Ovary (tissue), 9 donors: ENCODE data around the gene NCF2. TPM values are rescaled to one million over a fixed set of nuclear protein-coding genes. Genes with fewer than 3 reads are reported as not detected.
"Not testable (repeated sequence)": the region's sequence is repeated elsewhere in the genome, so short reads cannot be mapped to it uniquely, and the experiment has no call there.

ENCODE experiments used
- DNase-seq, 5 donors: peaks; one replicate each; pipeline ENCODE4 v3.0.0-alpha.2; 2019 to 2020
- H3K27ac ChIP-seq, 2 donors: fragments of 200-600 bp; one replicate each; pipeline versions ENCODE4 v1.5.1 to v1.8.0; 2019 to 2022
- H3K27me3 ChIP-seq: fragments of 200-600 bp; one replicate; pipeline ENCODE4 v1.8.0; 2022
- H3K36me3 ChIP-seq: fragments of 200-600 bp; sonication (generic); one replicate; pipeline ENCODE4 v1.5.1; 2019
- H3K4me1 ChIP-seq: one replicate; pipeline ENCODE4 v1.8.1; 2013; ENCODE audit warnings: mild to moderate bottlenecking, moderate library complexity; ENCODE audit not compliant: insufficient read depth
- H3K4me3 ChIP-seq: fragments of 200-600 bp; sonication (generic); one replicate; pipeline ENCODE4 v1.5.1; 2017
- H3K9me3 ChIP-seq, 2 donors: fragments of 200-600 bp in 1 of 2; sonication (generic) in 1 of 2; one replicate each; pipeline versions ENCODE4 v1.5.1 to v1.8.1; 2013 to 2019; ENCODE audit warnings: mild to moderate bottlenecking in 1 of 2, moderate library complexity in 1 of 2
- EP300 ChIP-seq: sonication (generic); formaldehyde crosslinking; IDR thresholded peaks from one replicate; pipeline ENCODE4 v1.6.1; 2017; ENCODE audit warnings: antibody characterized with exemption
- POLR2A ChIP-seq: fragments of 450-650 bp; IDR thresholded peaks from one replicate; pipeline ENCODE4 v1.6.1; 2017; ENCODE audit warnings: antibody characterized with exemption, mild to moderate bottlenecking, moderate library complexity
- WGBS, 3 donors: extraction: QIAGEN DNeasy Blood & Tissue Kit in 1 of 3; methylation state at CpG; one replicate each; pipeline versions ENCODE4 v1.1.5 to v1.1.7; 2013 to 2017; 5-methylcytosine and 5-hydroxymethylcytosine counted together
- intact Hi-C, 4 donors: fragments of 100-400 bp; cut with DNase I; formaldehyde crosslinking; loops; one replicate each; pipeline versions ENCODE4 v1.11.0 to v1.15.1; 2022 to 2023
- polyA plus RNA-seq, 2 donors: library from polyadenylated mRNA; stranded (reverse); fragments of 200-250 nt in 1 of 2; fragments of 350-450 nt in 1 of 2; fragmentation: Illumina TruSeq in 1 of 2; extraction: RNeasy Lipid Tissue Mini Kit (QIAGEN cat#74804) in 1 of 2; gene quantifications; one replicate each; pipeline ENCODE4 v1.2.3, GENCODE V29; 2013 to 2014
- total RNA-seq, 7 donors: library from RNA; depleted of rRNA in 2 of 7; stranded (reverse); fragments of >200 nt in 2 of 7; fragmentation: NEBNext Ultra II Directional in 3 of 7; extraction: Animal tissue kit (Norgen Biotek cat#: 25700) in 3 of 7; gene quantifications; one replicate each; pipeline versions ENCODE4 v1.1.0 to v1.2.4, GENCODE V29; 2016 to 2023
- TF ChIP-seq, protein P1 (sequence below), 3 donors: fragments of 450-650 bp in 2 of 3; fragments of 200-600 bp in 1 of 3; IDR thresholded peaks; one replicate each; pipeline versions ENCODE4 v1.5.1 to v1.8.0; 2016 to 2022; ENCODE audit warnings: antibody characterized with exemption in 3 of 3, mild to moderate bottlenecking in 1 of 3
- donor health status: DM: no; HTN: no; CAD: no; lungs with moderate emphysema.
- donor health status: DM: no; HTN: no; CAD: no.
- donor health status: Bipolar disorder and iron deficiency.
- donor health status: DM: yes; HTN: yes; CAD: no.
- donor health status: DM: no; HTN: no; CAD: no.
- donor health status: DM: yes; HTN: yes; CAD: no.

The NCF2 gene
- total and polyA plus RNA-seq, 9 donors: 1.9 to 15.9 (median 3.2) TPM

DNA sequence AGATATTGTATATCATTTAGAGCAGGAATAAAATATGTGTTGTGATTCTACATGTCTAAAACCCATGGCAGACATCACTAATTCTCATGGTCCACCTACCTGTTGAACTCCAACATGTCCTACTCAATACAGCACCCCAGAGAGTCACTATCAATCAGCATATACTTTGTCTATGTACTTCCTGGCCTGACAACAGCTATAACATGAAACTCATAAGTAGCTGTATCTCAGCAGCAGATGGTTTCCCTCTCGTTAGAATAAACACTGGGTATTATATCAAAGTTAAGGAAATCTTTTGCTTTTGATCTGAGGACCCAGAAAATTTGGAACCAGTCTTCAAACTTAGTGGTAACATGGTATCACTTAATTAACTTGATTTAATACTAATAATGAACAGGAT, 29.5 kb upstream of the NCF2 start:
- Histone ChIP-seq H3K4me1 (no peaks in the 10 kb centered on the region), H3K4me3 (no peak overlapping the region), H3K36me3 (no peaks in the 10 kb centered on the region), H3K27ac (no peak overlapping the region), H3K9me3 (no peaks in the 10 kb centered on the region), H3K27me3 (no peaks in the 10 kb centered on the region)
- TF ChIP-seq EP300 (no peak), POLR2A (no peak)
- TF ChIP-seq, protein P1, sequence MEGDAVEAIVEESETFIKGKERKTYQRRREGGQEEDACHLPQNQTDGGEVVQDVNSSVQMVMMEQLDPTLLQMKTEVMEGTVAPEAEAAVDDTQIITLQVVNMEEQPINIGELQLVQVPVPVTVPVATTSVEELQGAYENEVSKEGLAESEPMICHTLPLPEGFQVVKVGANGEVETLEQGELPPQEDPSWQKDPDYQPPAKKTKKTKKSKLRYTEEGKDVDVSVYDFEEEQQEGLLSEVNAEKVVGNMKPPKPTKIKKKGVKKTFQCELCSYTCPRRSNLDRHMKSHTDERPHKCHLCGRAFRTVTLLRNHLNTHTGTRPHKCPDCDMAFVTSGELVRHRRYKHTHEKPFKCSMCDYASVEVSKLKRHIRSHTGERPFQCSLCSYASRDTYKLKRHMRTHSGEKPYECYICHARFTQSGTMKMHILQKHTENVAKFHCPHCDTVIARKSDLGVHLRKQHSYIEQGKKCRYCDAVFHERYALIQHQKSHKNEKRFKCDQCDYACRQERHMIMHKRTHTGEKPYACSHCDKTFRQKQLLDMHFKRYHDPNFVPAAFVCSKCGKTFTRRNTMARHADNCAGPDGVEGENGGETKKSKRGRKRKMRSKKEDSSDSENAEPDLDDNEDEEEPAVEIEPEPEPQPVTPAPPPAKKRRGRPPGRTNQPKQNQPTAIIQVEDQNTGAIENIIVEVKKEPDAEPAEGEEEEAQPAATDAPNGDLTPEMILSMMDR (IDR thresholded peaks at IDR 0.05): no peak
- DNase-seq: no peak
- intact Hi-C loops: loop anchor here in 2 of 4 donors (10.0 kb wide), 2 partner anchors 145 to 345 kb away; partner anchors contain the start of gene SMG7 (in 2 of the 2)
- 51 to 60% (median 58%) methylated on average over 1 of the region's 1 CpG for WGBS, 3 donors

GRCh38 chr1:183618202-183618601, 27.9 kb upstream of the NCF2 start:
- H3K36me3 ChIP-seq, H3K27ac ChIP-seq, H3K4me3 ChIP-seq, DNase-seq, H3K9me3 ChIP-seq, intact Hi-C loops, H3K27me3 ChIP-seq, H3K4me1 ChIP-seq: not testable (repeated sequence)
- WGBS, 3 donors: 93 to 96% (median 95%) methylated on average over 5 of the region's 5 CpGs

- H3K27ac ChIP-seq, DNase-seq, H3K9me3 ChIP-seq, H3K36me3 ChIP-seq, H3K27me3 ChIP-seq, H3K4me3 ChIP-seq, intact Hi-C loops: not testable (repeated sequence)
- H3K4me1 ChIP-seq: peaks cover 12% of the 10 kb centered on the region
- 91 to 99% (median 95%) methylated on average over 3 of the region's 3 CpGs for WGBS, 3 donors
Measured at GRCh38 chr1:183612975-183613374, 22.7 kb upstream of the NCF2 start.

GRCh38 chr1:183612407-183612806, 22.1 kb upstream of the NCF2 start:
- H3K27me3 ChIP-seq: no peaks in the 10 kb centered on the region
- 62 to 65% (median 64%) methylated on average over 3 of the region's 3 CpGs for WGBS, 3 donors
- TF ChIP-seq EP300 (no peak), POLR2A (no peak)
- TF ChIP-seq, protein P1 (IDR thresholded peaks at IDR 0.05): no peak
- no peaks in the 10 kb centered on the region for H3K9me3 ChIP-seq
- H3K27ac ChIP-seq: no peak overlapping the region
- DNase-seq: no peak
- peaks cover 12% of the 10 kb centered on the region for H3K4me1 ChIP-seq
- intact Hi-C loops: no loop called here
- H3K36me3 ChIP-seq: no peaks in the 10 kb centered on the region
- H3K4me3 ChIP-seq: no peak overlapping the region

GRCh38 chr1:183611021-183611420, 20.8 kb upstream of the NCF2 start:
- no peak for DNase-seq
- Histone ChIP-seq H3K9me3 (no peaks in the 10 kb centered on the region), H3K4me1 (peaks cover 12% of the 10 kb centered on the region), H3K27ac (no peak overlapping the region), H3K4me3 (no peak overlapping the region), H3K27me3 (no peaks in the 10 kb centered on the region), H3K36me3 (no peaks in the 10 kb centered on the region)
- TF ChIP-seq EP300 (no peak), POLR2A (no peak)
- TF ChIP-seq, protein P1 (IDR thresholded peaks at IDR 0.05): no peak
- WGBS, 3 donors: 26 to 62% (median 54%) methylated on average over 2 of the region's 2 CpGs
- intact Hi-C loops: no loop called here
